ENCODE results near the gene PPP2R5C.
A peak's percentile ranks its signal among the peaks of the same experiment; 100 is the strongest.

Gene PPP2R5C

GRCh38 chr14:101962503-101962874 is 201.0 kb downstream of the PPP2R5C start (continued):
- TF ChIP-seq ZNF140 (tag by site-specific recombination; IDR thresholded peaks at IDR 0.05) (no peak), ZNF660 (tag by site-specific recombination; IDR thresholded peaks at IDR 0.05) (peak; percentile 94), ATF2 (tag by site-specific recombination; IDR thresholded peaks at IDR 0.05; ENCODE audit: low read depth) (no peak), ZSCAN18 (tag by site-specific recombination; IDR thresholded peaks at IDR 0.05) (no peak), ZEB2 (tag by site-specific recombination; IDR thresholded peaks at IDR 0.05) (peak; percentile 39; the same call in 1 of the 2 replicates), ZNF37A (tag by site-specific recombination; IDR thresholded peaks at IDR 0.05) (0 out of 2 replicates have a peak, but pooled peaks have one; percentile 23), ZNF692 (tag by site-specific recombination; IDR thresholded peaks at IDR 0.05) (0 out of 2 replicates have a peak, but pooled peaks have one; percentile 14), ZNF521 (tag by site-specific recombination; IDR thresholded peaks at IDR 0.05) (no peak), ZIC2 (tag by site-specific recombination; IDR thresholded peaks at IDR 0.05) (peak; percentile 80), GLIS1 (tag by site-specific recombination; IDR thresholded peaks at IDR 0.05) (peak; percentile 15; the same call in 1 of the 2 replicates), PRDM10 (tag by site-specific recombination; IDR thresholded peaks at IDR 0.05) (peak; percentile 38; the same call in 1 of the 2 replicates), ZBTB20 (tag by site-specific recombination; IDR thresholded peaks at IDR 0.05) (no peak), KLF7 (tag by site-specific recombination; IDR thresholded peaks at IDR 0.05; ENCODE audit: borderline replicate concordance) (no peak), ZNF600 (tag by site-specific recombination; IDR thresholded peaks at IDR 0.05) (peak; percentile 66; the same call in 1 of the 2 replicates)

- ChIA-PET CTCF (interaction anchor here (0.7 to 1.2 kb wide), 2 partner anchors 113 to 192 kb away, joined by 3 to 4 read pairs; no protein-coding TSS in a partner anchor), POLR2A (no interaction called here)
- Histone ChIP-seq H3K27ac (ENCODE audit: extremely low read depth, low read depth, low read length) (no peak overlapping the region), H3K4me1 (ENCODE audit: control insufficient read depth, insufficient read depth, low read length) (peaks cover 20% of the 10 kb centered on the region), H3K36me3 (ENCODE audit: control insufficient read depth in 2 of 2, insufficient read depth in 1 of 2, low read length in 2 of 2) (peaks cover 0 to 7% of the 10 kb centered on the region in 2 experiments; a peak in 1 of 3 replicates), H3K9me3 (ENCODE audit: control insufficient read depth, insufficient read depth, low read depth, low read length) (no peaks in the 10 kb centered on the region), H3K4me3 (ENCODE audit: low read depth, low read length) (no peak overlapping the region)
- TF ChIP-seq ZNF510 (tag by site-specific recombination; IDR thresholded peaks at IDR 0.05; ENCODE audit: insufficient replicate concordance): no peak
- no peak for TF ChIP-seq ZNF776 (tag by site-specific recombination; IDR thresholded peaks at IDR 0.05; ENCODE audit: borderline replicate concordance)
- no peak for TF ChIP-seq ZNF394 (tag by site-specific recombination; IDR thresholded peaks at IDR 0.05; ENCODE audit: borderline replicate concordance)
- no peak for TF ChIP-seq MZF1 (tag by site-specific recombination; IDR thresholded peaks at IDR 0.05; ENCODE audit: borderline replicate concordance)
- TF ChIP-seq PRDM6 (tag by site-specific recombination; IDR thresholded peaks at IDR 0.05): no peak
- no peak for TF ChIP-seq BCL6B (tag by site-specific recombination; IDR thresholded peaks at IDR 0.05)
- TF ChIP-seq SCRT1 (tag by site-specific recombination; IDR thresholded peaks at IDR 0.05; ENCODE audit: borderline replicate concordance): no peak
- no peak for TF ChIP-seq HOXC10 (CRISPR knock-in tag; IDR thresholded peaks at IDR 0.05)
- TF ChIP-seq ZNF23 (tag by site-specific recombination; IDR thresholded peaks at IDR 0.05; ENCODE audit: borderline replicate concordance): no peak
- TF ChIP-seq ZNF18 (tag by site-specific recombination; IDR thresholded peaks at IDR 0.05): no peak
These were observed 201.5 kb downstream of the PPP2R5C start for GRCh38 chr14:101963052-101963451.

Data from HEK293 (cell line).